HEK293 (cell line): ENCODE data around the gene STN1.

ENCODE experiments used
- CTCF ChIA-PET: fragments of 350-600 bp; formaldehyde crosslinking; extraction: SDS; loops from one replicate; lab custom pipeline; 2021; ENCODE audit warnings: antibody characterized with exemption; lab: Yijun Ruan, JAX
- POLR2A ChIA-PET: fragments of 300-600 bp; formaldehyde crosslinking; extraction: SDS; loops from one replicate; lab custom pipeline; 2020; ENCODE audit warnings: antibody characterized with exemption, inconsistent platforms; lab: Yijun Ruan, JAX
- H3K27ac ChIP-seq: fragments of 200-500 bp; sonication (Bioruptor generic); 2 replicates; pipeline ENCODE4 v1.5.1; 2014; ENCODE audit warnings: low read depth, low read length, control low read depth, inconsistent platforms; ENCODE audit errors: extremely low read depth
- H3K36me3 ChIP-seq, 2 experiments: fragments of 200-500 bp in 1 of 2; sonication (Bioruptor generic) in 1 of 2; 1 replicate in 1 of 2; 2 replicates in 1 of 2; pipeline ENCODE4 v1.5.1; 2014 to 2017; ENCODE audit warnings: inconsistent platforms in 2 of 2, low read length in 2 of 2; ENCODE audit not compliant: control insufficient read depth in 2 of 2, insufficient read depth in 1 of 2
- H3K4me1 ChIP-seq: fragments of 200-500 bp; sonication (Bioruptor generic); 2 replicates; pipeline ENCODE4 v1.5.1; 2014; ENCODE audit warnings: mild to moderate bottlenecking, low read length, inconsistent platforms; ENCODE audit not compliant: control insufficient read depth, insufficient read depth
- H3K4me3 ChIP-seq: 2 replicates; pipeline ENCODE4 v1.5.1; 2011; ENCODE audit warnings: low read depth, mild to moderate bottlenecking, control low read depth, low read length, moderate library complexity
- H3K9me3 ChIP-seq: fragments of 200-500 bp; sonication (Bioruptor generic); 2 replicates; pipeline ENCODE4 v1.5.1; 2014; ENCODE audit warnings: low read depth, low read length, inconsistent platforms; ENCODE audit not compliant: control insufficient read depth, insufficient read depth
- ELK4 ChIP-seq: IDR thresholded peaks from 2 replicates; pipeline ENCODE4 v1.6.1; 2011; ENCODE audit warnings: mild to moderate bottlenecking, low read depth, low read length, borderline replicate concordance
- GFI1B ChIP-seq: fragments of 450-650 bp; formaldehyde crosslinking; IDR thresholded peaks from 2 replicates; pipeline ENCODE4 v1.5.1; 2016; ENCODE audit warnings: missing biosample characterization, missing genetic modification characterization
- GLIS1 ChIP-seq: fragments of 450-650 bp; formaldehyde crosslinking; IDR thresholded peaks from 2 replicates; pipeline ENCODE4 v1.5.1; 2016; ENCODE audit warnings: missing biosample characterization, missing genetic modification characterization
- KLF10 ChIP-seq: fragments of 450-650 bp; IDR thresholded peaks from 2 replicates; pipeline ENCODE4 v1.5.1; 2018; ENCODE audit warnings: missing biosample characterization, mild to moderate bottlenecking, missing genetic modification characterization
- MYNN ChIP-seq: fragments of 450-650 bp; formaldehyde crosslinking; IDR thresholded peaks from 2 replicates; pipeline ENCODE4 v1.5.1; 2016; ENCODE audit warnings: missing biosample characterization, missing genetic modification characterization, borderline replicate concordance
- ZBTB49 ChIP-seq: fragments of 450-650 bp; formaldehyde crosslinking; IDR thresholded peaks from 2 replicates; pipeline ENCODE4 v1.5.1; 2016; ENCODE audit warnings: missing biosample characterization, missing genetic modification characterization, low read depth
- ZNF155 ChIP-seq: fragments of 450-650 bp; formaldehyde crosslinking; IDR thresholded peaks from 2 replicates; pipeline ENCODE4 v1.5.1; 2016; ENCODE audit warnings: missing biosample characterization, missing genetic modification characterization
- ZNF169 ChIP-seq: fragments of 450-650 bp; formaldehyde crosslinking; IDR thresholded peaks from 2 replicates; pipeline ENCODE4 v1.5.1; 2016; ENCODE audit warnings: missing biosample characterization, missing genetic modification characterization
- ZNF2 ChIP-seq: fragments of 450-650 bp; formaldehyde crosslinking; IDR thresholded peaks from 2 replicates; pipeline ENCODE4 v1.5.1; 2016; ENCODE audit warnings: missing biosample characterization, missing genetic modification characterization
- ZNF26 ChIP-seq: fragments of 450-650 bp; formaldehyde crosslinking; IDR thresholded peaks from 2 replicates; pipeline ENCODE4 v1.5.1; 2016; ENCODE audit warnings: missing biosample characterization, missing genetic modification characterization
- ZNF266 ChIP-seq: fragments of 450-650 bp; formaldehyde crosslinking; IDR thresholded peaks from 2 replicates; pipeline ENCODE4 v1.5.1; 2016; ENCODE audit warnings: missing biosample characterization, missing genetic modification characterization, low read depth
- ZNF37A ChIP-seq: fragments of 450-650 bp; IDR thresholded peaks from 2 replicates; pipeline ENCODE4 v1.5.1; 2018; ENCODE audit warnings: missing biosample characterization, missing genetic modification characterization
- ZNF391 ChIP-seq: fragments of 450-650 bp; formaldehyde crosslinking; IDR thresholded peaks from 2 replicates; pipeline ENCODE4 v1.5.1; 2016; ENCODE audit warnings: low read depth, missing biosample characterization, missing genetic modification characterization, borderline replicate concordance
- ZNF514 ChIP-seq: fragments of 450-650 bp; formaldehyde crosslinking; IDR thresholded peaks from 2 replicates; pipeline ENCODE4 v1.5.1; 2016; ENCODE audit warnings: missing biosample characterization, missing genetic modification characterization
- ZNF529 ChIP-seq: fragments of 450-650 bp; formaldehyde crosslinking; IDR thresholded peaks from 2 replicates; pipeline ENCODE4 v1.5.1; 2017; ENCODE audit warnings: missing genetic modification characterization, missing biosample characterization; ENCODE audit not compliant: insufficient replicate concordance
- ZNF558 ChIP-seq: fragments of 450-650 bp; formaldehyde crosslinking; IDR thresholded peaks from 2 replicates; pipeline ENCODE4 v1.5.1; 2016; ENCODE audit warnings: missing biosample characterization, missing genetic modification characterization
- ZNF623 ChIP-seq: fragments of 450-650 bp; formaldehyde crosslinking; IDR thresholded peaks from 2 replicates; pipeline ENCODE4 v1.5.1; 2016; ENCODE audit warnings: missing biosample characterization, missing genetic modification characterization
- ZNF701 ChIP-seq: fragments of 450-650 bp; formaldehyde crosslinking; IDR thresholded peaks from 2 replicates; pipeline ENCODE4 v1.5.1; 2016; ENCODE audit warnings: missing biosample characterization, missing genetic modification characterization
- ZNF76 ChIP-seq: fragments of 450-650 bp; formaldehyde crosslinking; IDR thresholded peaks from 2 replicates; pipeline ENCODE4; 2016; ENCODE audit warnings: low read depth, missing biosample characterization, missing genetic modification characterization, borderline replicate concordance
- ZSCAN23 ChIP-seq: fragments of 450-650 bp; formaldehyde crosslinking; IDR thresholded peaks from 2 replicates; pipeline ENCODE4 v1.5.1; 2016; ENCODE audit warnings: missing biosample characterization, missing genetic modification characterization
- TF ChIP-seq, protein P1 (sequence below): fragments of 450-650 bp; formaldehyde crosslinking; conservative IDR thresholded peaks from 2 replicates; pipeline ENCODE4 v1.5.1; 2016; ENCODE audit warnings: low read depth, missing biosample characterization, missing genetic modification characterization
- TF ChIP-seq, protein P2 (sequence below): fragments of 450-650 bp; formaldehyde crosslinking; IDR thresholded peaks from 2 replicates; pipeline ENCODE4 v1.5.1; 2017; ENCODE audit warnings: missing biosample characterization, missing genetic modification characterization
- TF ChIP-seq, protein P3 (sequence below): fragments of 450-650 bp; formaldehyde crosslinking; IDR thresholded peaks from 2 replicates; pipeline ENCODE4 v1.5.1; 2016; ENCODE audit warnings: missing biosample characterization, missing genetic modification characterization

Gene STN1

DNA sequence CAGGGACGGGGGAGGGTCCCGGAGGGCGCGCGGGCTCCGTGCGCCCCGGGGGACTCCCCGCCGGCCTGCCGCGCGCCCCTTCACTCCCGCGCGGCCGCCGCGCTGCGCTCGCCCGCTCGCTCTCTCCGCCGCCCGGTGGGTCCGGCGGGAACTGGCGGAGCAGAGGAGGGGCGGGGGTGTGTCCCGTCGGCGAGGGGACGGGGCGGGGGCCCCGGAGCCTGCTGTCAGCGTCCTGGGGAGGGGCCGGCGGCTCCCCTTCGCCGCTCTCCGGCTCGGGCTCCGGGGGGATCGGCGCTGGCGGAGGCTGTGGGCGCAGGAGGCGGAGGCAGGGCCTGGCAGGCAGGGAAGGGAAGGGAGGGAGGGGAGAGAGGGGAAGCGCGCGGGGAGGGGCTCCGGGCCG lies 62.6 kb downstream of the STN1 start, which contains the start of gene SH3PXD2A (continued):
- TF ChIP-seq ZBTB49 (tag by site-specific recombination), result no peak

DNA sequence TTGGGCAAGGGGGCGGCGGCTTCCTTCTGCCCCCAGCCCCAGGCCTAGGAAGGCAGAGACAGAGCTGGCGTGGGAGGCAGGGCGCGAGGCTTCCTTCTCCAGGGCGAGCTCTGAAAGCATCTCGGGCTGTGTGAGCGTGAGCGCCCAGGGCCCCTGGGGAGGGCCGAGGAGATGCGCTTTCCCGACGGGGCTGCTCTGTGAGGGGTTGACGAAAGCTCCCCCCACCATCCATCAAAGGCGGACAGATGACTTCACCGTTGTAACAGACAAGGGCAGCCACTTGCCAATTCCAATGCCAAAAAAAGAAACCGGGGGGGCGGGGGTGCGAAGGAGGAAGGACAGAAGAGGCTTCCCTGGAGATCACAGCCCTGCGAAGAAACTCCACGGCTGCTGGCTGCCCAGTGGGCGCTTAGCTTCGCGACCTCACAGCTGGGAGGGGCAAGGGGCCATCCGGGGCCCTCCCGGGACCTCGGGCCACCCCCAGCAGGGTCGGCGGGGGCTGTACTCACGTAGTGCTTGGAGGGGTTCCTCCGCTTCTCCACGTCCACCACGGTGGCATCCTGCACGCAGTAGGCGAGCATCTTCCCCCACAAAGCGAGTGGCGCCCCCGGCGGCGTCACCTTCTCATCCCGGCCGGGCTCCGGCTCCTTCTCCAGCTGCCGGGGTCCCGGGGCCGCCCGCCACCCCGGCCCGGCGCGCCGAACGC lies 63.1 kb downstream of the STN1 start:
- CTCF ChIA-PET, result interaction anchor here (0.7 to 8.2 kb wide), 10 partner anchors 32 to 257 kb away, joined by 3 to 90 read pairs (median 4); no protein-coding TSS in a partner anchor
- H3K4me3 ChIP-seq, result peak overlapping the region; percentile 58
- H3K36me3 ChIP-seq, result peaks cover 0 to 2% of the 10 kb centered on the region in 2 experiments; a peak in 1 of 3 replicates
- H3K27ac ChIP-seq, result peak overlapping the region; percentile 56; the same call in 1 of the 2 replicates
- no peaks in the 10 kb centered on the region for H3K9me3 ChIP-seq
- POLR2A ChIA-PET, result interaction anchor here (0.9 to 1.5 kb wide), 3 partner anchors 21 to 169 kb away, joined by 3 to 9 read pairs (median 3); no protein-coding TSS in a partner anchor
- peaks cover 4% of the 10 kb centered on the region; the same call in 1 of the 2 replicates for H3K4me1 ChIP-seq
- TF ChIP-seq, protein P1, sequence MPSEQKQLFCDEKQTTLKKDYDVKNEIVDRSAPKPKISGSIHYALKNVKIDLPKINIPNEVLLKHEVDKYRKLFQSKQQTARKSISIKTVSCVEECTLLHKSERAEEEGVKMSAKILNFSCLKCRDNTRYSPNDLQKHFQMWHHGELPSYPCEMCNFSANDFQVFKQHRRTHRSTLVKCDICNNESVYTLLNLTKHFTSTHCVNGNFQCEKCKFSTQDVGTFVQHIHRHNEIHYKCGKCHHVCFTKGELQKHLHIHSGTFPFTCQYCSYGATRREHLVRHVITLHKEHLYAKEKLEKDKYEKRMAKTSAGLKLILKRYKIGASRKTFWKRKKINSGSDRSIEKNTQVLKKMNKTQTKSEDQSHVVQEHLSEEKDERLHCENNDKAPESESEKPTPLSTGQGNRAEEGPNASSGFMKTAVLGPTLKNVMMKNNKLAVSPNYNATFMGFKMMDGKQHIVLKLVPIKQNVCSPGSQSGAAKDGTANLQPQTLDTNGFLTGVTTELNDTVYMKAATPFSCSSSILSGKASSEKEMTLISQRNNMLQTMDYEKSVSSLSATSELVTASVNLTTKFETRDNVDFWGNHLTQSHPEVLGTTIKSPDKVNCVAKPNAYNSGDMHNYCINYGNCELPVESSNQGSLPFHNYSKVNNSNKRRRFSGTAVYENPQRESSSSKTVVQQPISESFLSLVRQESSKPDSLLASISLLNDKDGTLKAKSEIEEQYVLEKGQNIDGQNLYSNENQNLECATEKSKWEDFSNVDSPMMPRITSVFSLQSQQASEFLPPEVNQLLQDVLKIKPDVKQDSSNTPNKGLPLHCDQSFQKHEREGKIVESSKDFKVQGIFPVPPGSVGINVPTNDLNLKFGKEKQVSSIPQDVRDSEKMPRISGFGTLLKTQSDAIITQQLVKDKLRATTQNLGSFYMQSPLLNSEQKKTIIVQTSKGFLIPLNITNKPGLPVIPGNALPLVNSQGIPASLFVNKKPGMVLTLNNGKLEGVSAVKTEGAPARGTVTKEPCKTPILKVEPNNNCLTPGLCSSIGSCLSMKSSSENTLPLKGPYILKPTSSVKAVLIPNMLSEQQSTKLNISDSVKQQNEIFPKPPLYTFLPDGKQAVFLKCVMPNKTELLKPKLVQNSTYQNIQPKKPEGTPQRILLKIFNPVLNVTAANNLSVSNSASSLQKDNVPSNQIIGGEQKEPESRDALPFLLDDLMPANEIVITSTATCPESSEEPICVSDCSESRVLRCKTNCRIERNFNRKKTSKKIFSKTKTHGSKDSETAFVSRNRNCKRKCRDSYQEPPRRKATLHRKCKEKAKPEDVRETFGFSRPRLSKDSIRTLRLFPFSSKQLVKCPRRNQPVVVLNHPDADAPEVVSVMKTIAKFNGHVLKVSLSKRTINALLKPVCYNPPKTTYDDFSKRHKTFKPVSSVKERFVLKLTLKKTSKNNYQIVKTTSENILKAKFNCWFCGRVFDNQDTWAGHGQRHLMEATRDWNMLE (tag by site-specific recombination), result peak; percentile 13; the same call in 1 of the 2 replicates
- TF ChIP-seq ELK4, result no peak
- no peak for TF ChIP-seq ZSCAN23 (tag by site-specific recombination)
- TF ChIP-seq ZNF701 (tag by site-specific recombination), result no peak
- TF ChIP-seq, protein P2, sequence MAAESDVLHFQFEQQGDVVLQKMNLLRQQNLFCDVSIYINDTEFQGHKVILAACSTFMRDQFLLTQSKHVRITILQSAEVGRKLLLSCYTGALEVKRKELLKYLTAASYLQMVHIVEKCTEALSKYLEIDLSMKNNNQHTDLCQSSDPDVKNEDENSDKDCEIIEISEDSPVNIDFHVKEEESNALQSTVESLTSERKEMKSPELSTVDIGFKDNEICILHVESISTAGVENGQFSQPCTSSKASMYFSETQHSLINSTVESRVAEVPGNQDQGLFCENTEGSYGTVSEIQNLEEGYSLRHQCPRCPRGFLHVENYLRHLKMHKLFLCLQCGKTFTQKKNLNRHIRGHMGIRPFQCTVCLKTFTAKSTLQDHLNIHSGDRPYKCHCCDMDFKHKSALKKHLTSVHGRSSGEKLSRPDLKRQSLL, result no peak
- TF ChIP-seq ZNF76 (tag by site-specific recombination), result 0 out of 2 replicates have a peak, but pooled peaks have one; percentile 6
- TF ChIP-seq ZNF155 (tag by site-specific recombination), result no peak
- no peak for TF ChIP-seq ZNF37A
- TF ChIP-seq ZNF391 (tag by site-specific recombination), result peak; percentile 30; the same call in 1 of the 2 replicates
- no peak; the same call in 1 of the 2 replicates for TF ChIP-seq KLF10
- peak; percentile 95 for TF ChIP-seq GLIS1 (tag by site-specific recombination)
- no peak for TF ChIP-seq ZNF266 (tag by site-specific recombination)
- no peak for TF ChIP-seq GFI1B
- TF ChIP-seq ZNF2 (tag by site-specific recombination), result 0 out of 2 replicates have a peak, but pooled peaks have one; percentile 30
- TF ChIP-seq, protein P3, sequence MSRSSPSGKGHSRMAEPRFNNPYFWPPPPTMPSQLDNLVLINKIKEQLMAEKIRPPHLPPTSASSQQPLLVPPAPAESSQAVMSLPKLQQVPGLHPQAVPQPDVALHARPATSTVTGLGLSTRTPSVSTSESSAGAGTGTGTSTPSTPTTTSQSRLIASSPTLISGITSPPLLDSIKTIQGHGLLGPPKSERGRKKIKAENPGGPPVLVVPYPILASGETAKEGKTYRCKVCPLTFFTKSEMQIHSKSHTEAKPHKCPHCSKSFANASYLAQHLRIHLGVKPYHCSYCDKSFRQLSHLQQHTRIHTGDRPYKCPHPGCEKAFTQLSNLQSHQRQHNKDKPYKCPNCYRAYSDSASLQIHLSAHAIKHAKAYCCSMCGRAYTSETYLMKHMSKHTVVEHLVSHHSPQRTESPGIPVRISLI, result no peak
- no peak for TF ChIP-seq ZNF514
- no peak for TF ChIP-seq ZNF529 (tag by site-specific recombination)
- TF ChIP-seq ZNF558 (tag by site-specific recombination), result no peak
- no peak for TF ChIP-seq ZNF169 (tag by site-specific recombination)
- TF ChIP-seq ZNF26 (tag by site-specific recombination), result no peak
- no peak for TF ChIP-seq ZNF623 (tag by site-specific recombination)
- TF ChIP-seq MYNN (tag by site-specific recombination), result no peak
